ENCODE data around the gene PI4KA. TPM values are rescaled to one million over a fixed set of nuclear protein-coding genes. Genes with fewer than 3 reads are reported as not detected.

Gene PI4KA
- polyA plus RNA-seq, 1 donor from 2014 or later: 42.2 TPM

GRCh38 chr22:20785415-20785814, 73.2 kb downstream of the PI4KA start:
- Histone ChIP-seq H3K79me2 (replicated peaks; ENCODE audit: insufficient read depth, low read length) (no peaks in the 10 kb centered on the region), H3K9me2 (ENCODE audit: insufficient read depth, low read length) (no peaks in the 10 kb centered on the region), H3K4me3 (ENCODE audit: low read length) (no peak overlapping the region), H3K9me3 (ENCODE audit: low read length) (no peaks in the 10 kb centered on the region), H2AFZ (ENCODE audit: low read depth, low read length) (no peak overlapping the region), H3F3A (ENCODE audit: insufficient read depth, low read length, poor library complexity, severe bottlenecking) (no peaks in the 10 kb centered on the region), H3K27me3 (ENCODE audit: insufficient read depth, low read depth, low read length) (no peaks in the 10 kb centered on the region), H3K4me2 (ENCODE audit: low read length) (no peak overlapping the region), H4K20me1 (ENCODE audit: insufficient read depth) (no peaks in the 10 kb centered on the region), H3K36me3 (ENCODE audit: insufficient read depth, low read length) (no peaks in the 10 kb centered on the region), H3K27ac (ENCODE audit: low read length) (no peak overlapping the region), H3K9ac (ENCODE audit: low read length) (no peak overlapping the region)
- TF ChIP-seq EP300 (conservative IDR thresholded peaks at IDR 0.05; ENCODE audit: poor library complexity, severe bottlenecking): no peak
- TF ChIP-seq TAF1 (IDR thresholded peaks at IDR 0.05; ENCODE audit: low read depth): no peak
- no peak for TF ChIP-seq SMC3 (conservative IDR thresholded peaks at IDR 0.05; ENCODE audit: poor library complexity)
- no peak for TF ChIP-seq EZH2 (IDR thresholded peaks at IDR 0.05; ENCODE audit: borderline replicate concordance, insufficient read depth, low read length, poor library complexity, severe bottlenecking)
- TF ChIP-seq RAD21 (conservative IDR thresholded peaks at IDR 0.05): no peak
- no peak for TF ChIP-seq CTCF (IDR thresholded peaks at IDR 0.05; ENCODE audit: poor library complexity, severe bottlenecking)
- TF ChIP-seq MXI1 (conservative IDR thresholded peaks at IDR 0.05; ENCODE audit: poor library complexity, severe bottlenecking): no peak
- TF ChIP-seq REST (IDR thresholded peaks at IDR 0.05; ENCODE audit: borderline replicate concordance): no peak
- TF ChIP-seq POLR2AphosphoS5 (IDR thresholded peaks at IDR 0.05): no peak

GRCh38 chr22:20783844-20784723, 74.5 kb downstream of the PI4KA start:
- Histone ChIP-seq H3K27me3 (ENCODE audit: insufficient read depth, low read depth, low read length) (no peaks in the 10 kb centered on the region), H3F3A (ENCODE audit: insufficient read depth, low read length, poor library complexity, severe bottlenecking) (no peaks in the 10 kb centered on the region), H3K79me2 (replicated peaks; ENCODE audit: insufficient read depth, low read length) (no peaks in the 10 kb centered on the region), H3K9ac (ENCODE audit: low read length) (no peak overlapping the region), H3K4me3 (ENCODE audit: low read length) (no peak overlapping the region), H3K27ac (ENCODE audit: low read length) (no peak overlapping the region), H2AFZ (ENCODE audit: low read depth, low read length) (no peak overlapping the region), H3K36me3 (ENCODE audit: insufficient read depth, low read length) (no peaks in the 10 kb centered on the region), H3K9me2 (ENCODE audit: insufficient read depth, low read length) (no peaks in the 10 kb centered on the region), H3K9me3 (ENCODE audit: low read length) (no peaks in the 10 kb centered on the region), H4K20me1 (ENCODE audit: insufficient read depth) (no peaks in the 10 kb centered on the region), H3K4me2 (ENCODE audit: low read length) (no peak overlapping the region)
- no peak for TF ChIP-seq RAD21 (conservative IDR thresholded peaks at IDR 0.05)
- peak; percentile 51 for TF ChIP-seq CTCF (IDR thresholded peaks at IDR 0.05; ENCODE audit: poor library complexity, severe bottlenecking)
